ENCODE data around the gene IFT57. TPM values are rescaled to one million over a fixed set of nuclear protein-coding genes. Genes with fewer than 3 reads are reported as not detected.

Gene IFT57
- total and polyA plus RNA-seq, 9 of the 15 experiments (the other 6 are each of a cell fraction or from before 2014, with no cell fraction given): 1.5 to 20.1 (median 9.9) TPM

DNA sequence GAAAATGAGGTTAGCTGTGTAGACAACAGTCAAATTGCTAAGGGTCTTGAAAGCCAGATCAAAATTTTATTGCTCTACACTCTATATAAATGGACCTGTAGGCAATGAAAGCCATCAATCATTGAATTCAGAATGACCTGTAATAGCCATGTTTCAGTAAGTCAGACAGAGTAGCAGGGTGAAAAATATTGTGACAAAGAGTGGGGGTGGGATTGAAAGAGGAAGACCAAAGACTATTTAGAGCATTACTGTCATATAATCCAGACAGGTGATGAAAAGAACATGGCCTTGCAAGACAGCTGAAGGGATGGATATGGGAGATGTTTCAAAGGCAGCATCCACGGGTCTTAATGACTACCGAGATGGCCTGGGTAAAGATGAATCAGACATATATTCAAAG, 22.2 kb downstream of the IFT57 start:
- in situ Hi-C loops (cut with MboI): no loop called here
- no peaks in the 10 kb centered on the region for H3K79me2 ChIP-seq (ENCODE audit: control insufficient read depth, insufficient read depth, low read length)
- H3K9ac ChIP-seq (ENCODE audit: insufficient read depth in 1 of 2, low read depth in 2 of 2, low read length in 2 of 2): no peak overlapping the region
- H3K9me3 ChIP-seq (replicated peaks; ENCODE audit: control insufficient read depth, insufficient read depth, low read depth, low read length): no peaks in the 10 kb centered on the region
- FAIRE-seq (no peak), ATAC-seq (no peak), DNase-seq (ENCODE audit: extremely low read depth in 1 of 4, low spot score in 3 of 4) (no peak)
- H3K4me2 ChIP-seq (ENCODE audit: insufficient read depth, low read length): no peak overlapping the region
- H3K9me1 ChIP-seq (ENCODE audit: control insufficient read depth, insufficient read depth, low read length): peaks cover 2% of the 10 kb centered on the region
- CTCF ChIA-PET (ENCODE audit: low intra/inter-chr PET ratio): no interaction called here
- H2AFZ ChIP-seq (ENCODE audit: low read depth, low read length): no peak overlapping the region
- H3K27me3 ChIP-seq (ENCODE audit: control insufficient read depth in 2 of 2, insufficient read depth in 2 of 2, low read length in 2 of 2): no peaks in the 10 kb centered on the region
- peaks cover 0 to 4% of the 10 kb centered on the region in 2 experiments; a peak in 2 of 5 replicates for H3K4me1 ChIP-seq (replicated peaks in 1 of 2; ENCODE audit: control insufficient read depth in 2 of 2, insufficient read depth in 2 of 2, low read length in 2 of 2)
- BruUV-seq (replicated peaks): no TSS peak
- WGBS (ENCODE audit: insufficient coverage, low coverage, missing lambda C conversion rate): 27% methylated on average over 2 of the region's 2 CpGs
- no peaks in the 10 kb centered on the region for H3K36me3 ChIP-seq (ENCODE audit: control insufficient read depth, insufficient read depth, low read length)
- no peak overlapping the region for H3K4me3 ChIP-seq
- no peak for TF ChIP-seq ZKSCAN8 (CRISPR knock-in tag; IDR thresholded peaks at IDR 0.05)
- TF ChIP-seq RBM15 (IDR thresholded peaks at IDR 0.05; ENCODE audit: insufficient read depth, low read length): no peak
- no peak for TF ChIP-seq SRSF1 (IDR thresholded peaks at IDR 0.05; ENCODE audit: low read depth, low read length)
- no peak for TF ChIP-seq ZNF41 (CRISPR knock-in tag; conservative IDR thresholded peaks at IDR 0.05)
- no peak for TF ChIP-seq GABPB1 (CRISPR knock-in tag; IDR thresholded peaks at IDR 0.05)
- no peak for TF ChIP-seq BRD9 (IDR thresholded peaks at IDR 0.05; ENCODE audit: low read depth, partially characterized antibody)
- no peak for TF ChIP-seq ZNF830 (CRISPR knock-in tag; IDR thresholded peaks at IDR 0.05)
- TF ChIP-seq, protein P1, sequence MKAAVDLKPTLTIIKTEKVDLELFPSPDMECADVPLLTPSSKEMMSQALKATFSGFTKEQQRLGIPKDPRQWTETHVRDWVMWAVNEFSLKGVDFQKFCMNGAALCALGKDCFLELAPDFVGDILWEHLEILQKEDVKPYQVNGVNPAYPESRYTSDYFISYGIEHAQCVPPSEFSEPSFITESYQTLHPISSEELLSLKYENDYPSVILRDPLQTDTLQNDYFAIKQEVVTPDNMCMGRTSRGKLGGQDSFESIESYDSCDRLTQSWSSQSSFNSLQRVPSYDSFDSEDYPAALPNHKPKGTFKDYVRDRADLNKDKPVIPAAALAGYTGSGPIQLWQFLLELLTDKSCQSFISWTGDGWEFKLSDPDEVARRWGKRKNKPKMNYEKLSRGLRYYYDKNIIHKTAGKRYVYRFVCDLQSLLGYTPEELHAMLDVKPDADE (conservative IDR thresholded peaks at IDR 0.05; ENCODE audit: control insufficient read depth, low read depth, low read length): no peak
- TF ChIP-seq GABPA (tag; conservative IDR thresholded peaks at IDR 0.05; ENCODE audit: low read depth): no peak
- no peak for TF ChIP-seq CEBPB (tag; IDR thresholded peaks at IDR 0.05)
- TF ChIP-seq SAFB (IDR thresholded peaks at IDR 0.05; ENCODE audit: borderline replicate concordance, low read depth, low read length): no peak
- TF ChIP-seq MCM2 (IDR thresholded peaks at IDR 0.05; ENCODE audit: low read depth): no peak
- TF ChIP-seq, protein P2, sequence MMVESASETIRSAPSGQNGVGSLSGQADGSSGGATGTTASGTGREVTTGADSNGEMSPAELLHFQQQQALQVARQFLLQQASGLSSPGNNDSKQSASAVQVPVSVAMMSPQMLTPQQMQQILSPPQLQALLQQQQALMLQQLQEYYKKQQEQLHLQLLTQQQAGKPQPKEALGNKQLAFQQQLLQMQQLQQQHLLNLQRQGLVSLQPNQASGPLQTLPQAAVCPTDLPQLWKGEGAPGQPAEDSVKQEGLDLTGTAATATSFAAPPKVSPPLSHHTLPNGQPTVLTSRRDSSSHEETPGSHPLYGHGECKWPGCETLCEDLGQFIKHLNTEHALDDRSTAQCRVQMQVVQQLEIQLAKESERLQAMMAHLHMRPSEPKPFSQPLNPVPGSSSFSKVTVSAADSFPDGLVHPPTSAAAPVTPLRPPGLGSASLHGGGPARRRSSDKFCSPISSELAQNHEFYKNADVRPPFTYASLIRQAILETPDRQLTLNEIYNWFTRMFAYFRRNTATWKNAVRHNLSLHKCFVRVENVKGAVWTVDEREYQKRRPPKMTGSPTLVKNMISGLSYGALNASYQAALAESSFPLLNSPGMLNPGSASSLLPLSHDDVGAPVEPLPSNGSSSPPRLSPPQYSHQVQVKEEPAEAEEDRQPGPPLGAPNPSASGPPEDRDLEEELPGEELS (CRISPR knock-in tag; IDR thresholded peaks at IDR 0.05; ENCODE audit: borderline replicate concordance): no peak
- TF ChIP-seq CEBPZ (IDR thresholded peaks at IDR 0.05; ENCODE audit: borderline replicate concordance, low read depth, low read length): no peak
- H3K27ac ChIP-seq (ENCODE audit: extremely low read depth, low read depth, low read length): no peak overlapping the region
- no peaks in the 10 kb centered on the region for H4K20me1 ChIP-seq (replicated peaks; ENCODE audit: control insufficient read depth, insufficient read depth, low read length)
- intact Hi-C loops (cut with micrococcal nuclease): no loop called here
- POLR2A ChIA-PET: no interaction called here
